HG03520 (cell line): ENCODE measurements around the gene N4BP2.

Experiments used
- ATAC-seq: cut with Tn5 transposase; IDR thresholded peaks from one replicate; pipeline ENCODE4 v1.9.1; 2021; ENCODE audit warnings: mild to moderate bottlenecking, moderate library complexity; ENCODE audit not compliant: unreplicated experiment

The N4BP2 gene

DNA sequence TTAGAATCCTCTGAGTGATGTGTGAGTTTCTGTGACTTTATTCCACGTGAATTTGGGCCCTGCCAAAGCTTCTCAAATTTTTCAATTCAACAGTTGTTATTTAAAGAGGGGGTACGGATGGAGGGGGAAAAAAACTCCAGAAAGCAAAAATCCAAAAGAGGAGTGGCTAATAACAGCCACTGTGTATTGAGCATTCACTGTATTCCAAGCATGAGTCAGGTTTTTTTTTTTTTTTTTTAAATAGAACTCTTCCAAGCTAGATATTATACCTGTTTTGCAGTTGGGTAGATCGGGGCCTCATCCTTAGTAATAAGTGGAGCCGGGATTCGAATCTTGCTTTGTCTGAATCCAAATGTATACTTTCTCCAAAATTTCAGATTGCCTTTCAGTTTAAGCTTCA lies 133.8 kb downstream of the N4BP2 start:
- no peak for ATAC-seq

DNA sequence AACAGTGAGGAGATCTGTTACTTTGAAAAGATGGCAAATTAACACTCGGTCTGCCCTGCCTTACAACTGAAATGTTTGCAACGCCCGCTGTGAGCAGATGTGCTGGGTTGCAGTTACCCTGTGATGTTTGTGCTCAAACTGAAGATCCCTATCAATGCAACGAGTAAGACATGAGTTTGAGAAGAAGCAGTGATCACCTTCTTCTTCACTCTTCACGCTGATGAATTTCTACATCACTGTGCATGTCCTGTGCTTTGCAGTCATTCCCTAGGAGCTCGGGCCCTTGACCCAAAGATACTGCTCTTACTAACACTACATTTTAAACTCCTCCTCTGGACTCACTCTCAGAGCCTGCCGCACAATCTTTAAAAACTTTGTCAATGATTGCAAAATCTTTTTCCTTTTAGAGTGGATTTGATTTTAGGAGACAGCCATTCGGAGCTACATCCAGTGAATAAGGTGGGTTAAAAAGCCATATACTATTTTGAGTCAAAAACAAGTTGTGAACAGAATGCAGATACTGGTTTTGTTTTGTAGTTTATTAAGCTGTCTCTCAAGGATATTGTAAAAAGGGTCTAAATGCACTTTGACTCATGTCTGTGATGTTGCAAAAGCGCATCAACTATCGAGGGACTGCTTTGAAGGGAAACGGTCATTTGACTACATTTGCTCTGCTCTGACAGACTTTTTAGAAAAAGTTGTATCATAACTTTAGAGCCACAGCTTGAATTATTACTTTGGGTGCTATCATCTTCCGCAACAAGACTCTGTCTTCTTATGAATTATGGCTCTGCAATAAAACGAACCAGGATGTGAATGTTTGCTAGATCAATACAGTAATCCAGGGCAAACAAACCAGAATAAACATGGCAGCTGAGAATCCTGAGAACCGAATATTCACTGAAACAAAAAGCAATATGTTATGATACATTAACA lies 134.5 kb downstream of the N4BP2 start:
- no peak for ATAC-seq

DNA sequence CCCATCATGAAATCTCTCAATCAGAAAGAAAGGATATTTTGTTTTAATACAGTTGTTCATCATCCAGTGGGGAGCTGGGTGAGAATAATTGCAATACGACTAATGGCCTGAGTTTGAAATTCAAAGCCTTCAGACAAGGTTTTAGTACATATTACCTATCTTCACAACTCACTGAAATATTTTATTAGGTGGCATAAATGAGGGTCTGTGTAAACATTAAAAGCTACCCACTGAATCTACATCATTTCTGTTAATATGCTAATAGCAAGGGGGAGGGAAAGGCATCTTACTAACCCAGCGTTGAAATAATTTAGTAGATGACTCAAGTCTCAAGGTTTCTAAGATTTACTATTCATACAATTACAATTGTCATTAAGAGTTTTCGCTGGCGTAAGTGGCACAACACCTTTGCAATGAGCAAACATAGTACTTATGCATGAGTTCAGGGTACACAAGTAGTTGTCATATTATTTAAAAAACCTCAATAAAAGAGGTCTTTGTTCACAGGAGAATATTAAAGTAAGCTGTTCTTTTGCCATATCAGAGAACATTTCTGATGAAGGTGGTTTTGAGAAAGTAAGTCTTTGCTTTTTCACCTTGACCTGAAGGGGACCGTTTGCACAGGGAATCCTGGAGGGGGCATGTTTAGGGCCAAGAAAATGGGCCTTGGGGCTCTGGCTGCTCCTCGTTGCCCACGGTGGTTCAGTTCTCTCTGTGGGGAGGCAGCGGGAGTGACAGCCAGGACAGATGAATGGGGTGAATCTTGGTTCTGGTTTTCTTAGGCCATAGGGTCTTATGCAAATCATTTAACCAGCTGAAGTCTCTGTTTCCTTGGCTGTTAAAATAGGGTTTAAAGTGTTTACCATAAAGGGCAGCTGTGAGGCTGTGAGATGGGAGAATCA lies 135.7 kb downstream of the N4BP2 start:
- ATAC-seq: peak; percentile 32

DNA sequence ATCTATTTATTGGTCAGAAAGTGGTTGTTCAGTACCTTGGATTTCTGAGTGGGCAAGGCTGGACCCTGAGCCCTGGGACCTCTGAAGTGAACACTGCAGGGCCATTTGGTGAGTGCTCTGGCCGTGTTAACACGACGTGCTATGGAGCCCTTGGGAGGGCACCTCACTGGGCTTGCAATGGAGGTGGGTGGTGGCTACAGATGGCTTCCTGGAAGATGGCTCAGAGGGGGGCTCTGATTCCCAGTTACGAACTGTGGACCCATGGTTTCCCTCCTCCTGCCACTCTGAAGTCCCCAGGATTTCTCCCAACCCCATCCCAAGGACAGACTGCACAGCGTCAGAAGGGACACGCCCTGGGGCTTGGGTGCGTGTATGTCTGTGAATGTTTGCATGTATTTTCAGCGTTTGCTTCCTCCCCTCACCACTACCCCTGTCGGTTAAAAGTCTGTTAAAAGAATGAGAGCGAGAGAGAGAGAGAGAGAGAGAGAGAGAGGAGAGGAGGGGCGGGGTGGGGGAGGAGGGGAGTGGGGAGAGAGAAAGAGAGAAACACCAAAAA lies 136.4 kb downstream of the N4BP2 start:
- ATAC-seq: peak; percentile 19

DNA sequence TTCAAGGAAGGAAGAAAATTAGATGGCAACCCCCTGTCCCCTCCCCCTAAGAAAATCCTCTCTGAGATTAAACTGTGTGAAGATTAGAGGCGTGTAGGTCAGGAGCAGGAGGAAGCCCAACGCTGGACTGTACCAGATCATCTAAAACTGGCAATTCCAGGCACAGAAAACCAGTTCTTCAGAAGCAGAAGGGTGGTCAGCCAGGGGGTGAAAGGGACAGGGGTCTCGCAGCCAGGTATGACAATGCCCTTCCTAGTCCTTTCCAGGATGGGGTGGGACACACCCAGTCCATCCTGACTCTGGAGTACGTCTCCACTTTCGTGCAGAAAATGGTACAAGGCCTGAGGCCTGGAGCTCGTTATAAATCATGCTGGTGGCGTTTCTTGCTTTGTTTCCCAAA lies 136.9 kb downstream of the N4BP2 start:
- ATAC-seq: no peak

DNA sequence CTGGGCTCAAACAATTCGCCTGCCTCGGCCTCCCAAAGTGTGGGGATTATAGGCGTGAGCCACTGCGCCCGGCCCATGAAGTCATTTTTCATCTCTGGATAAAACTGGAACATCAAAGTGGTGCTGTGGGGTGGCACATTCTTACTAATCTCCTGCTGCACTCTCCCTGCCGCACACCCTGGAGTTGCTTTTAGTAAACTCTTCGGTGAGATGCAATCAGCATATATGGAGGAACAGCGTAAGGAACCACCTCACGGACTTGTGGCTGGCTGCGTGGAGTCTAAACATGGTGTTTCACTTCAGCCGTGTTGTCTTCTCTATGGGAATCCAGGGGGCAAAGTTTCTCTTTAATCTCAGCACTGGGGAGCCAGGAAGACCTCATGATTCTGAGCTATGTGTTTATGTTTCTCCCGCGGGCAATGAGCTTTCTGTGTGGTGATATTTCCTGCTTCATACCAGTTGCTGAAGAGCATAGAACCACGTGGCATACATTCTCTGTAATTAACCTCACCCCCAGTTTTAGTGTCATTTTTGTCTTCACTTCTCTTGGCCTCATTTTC lies 138.0 kb downstream of the N4BP2 start:
- ATAC-seq: no peak

DNA sequence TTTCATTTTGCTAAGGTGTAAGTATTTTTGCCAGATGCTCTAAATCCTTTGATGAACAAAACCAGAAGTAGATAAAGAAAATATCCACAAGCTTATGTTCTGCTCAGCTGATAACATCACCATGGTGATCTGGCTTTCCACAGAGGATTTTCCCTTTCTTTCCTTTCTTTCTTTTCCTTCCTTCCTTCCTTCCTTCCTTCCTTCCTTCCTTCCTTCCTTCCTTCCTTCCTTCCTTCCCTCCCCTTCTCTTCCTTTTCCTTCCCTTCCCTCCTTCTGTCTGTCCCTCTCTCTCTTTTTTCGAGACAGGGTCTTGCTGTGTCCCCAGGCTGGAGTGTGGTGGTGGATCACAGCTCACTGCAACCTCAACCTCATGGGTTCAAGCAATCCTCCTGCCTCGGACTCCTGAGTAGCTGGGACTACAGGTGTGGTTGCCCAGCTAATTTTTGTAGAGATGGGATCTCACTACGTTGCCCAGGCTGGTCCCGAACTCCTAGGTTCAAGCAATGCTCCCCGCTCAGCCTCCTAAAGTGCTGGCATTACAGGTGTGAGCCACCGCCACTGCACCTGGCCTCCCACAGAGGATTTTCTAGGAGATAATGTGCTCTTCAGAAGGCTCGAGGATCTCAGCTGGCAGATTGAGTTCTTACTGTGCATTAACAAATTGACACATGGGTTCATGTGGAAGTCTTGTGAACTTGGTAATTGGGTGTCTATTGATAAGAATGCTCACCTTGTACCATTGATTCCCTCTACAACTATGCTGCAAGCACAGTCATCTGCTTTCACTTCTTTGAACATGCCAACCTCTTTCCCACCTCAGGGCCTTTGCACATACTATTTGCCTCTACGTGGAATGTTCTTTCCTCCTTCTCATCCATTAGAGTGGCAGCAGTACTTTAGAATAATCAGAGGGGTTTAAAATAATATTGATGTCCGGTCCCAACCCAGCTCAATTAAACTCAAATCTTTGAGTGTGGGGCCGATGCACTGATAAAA lies 138.8 kb downstream of the N4BP2 start:
- no peak for ATAC-seq

DNA sequence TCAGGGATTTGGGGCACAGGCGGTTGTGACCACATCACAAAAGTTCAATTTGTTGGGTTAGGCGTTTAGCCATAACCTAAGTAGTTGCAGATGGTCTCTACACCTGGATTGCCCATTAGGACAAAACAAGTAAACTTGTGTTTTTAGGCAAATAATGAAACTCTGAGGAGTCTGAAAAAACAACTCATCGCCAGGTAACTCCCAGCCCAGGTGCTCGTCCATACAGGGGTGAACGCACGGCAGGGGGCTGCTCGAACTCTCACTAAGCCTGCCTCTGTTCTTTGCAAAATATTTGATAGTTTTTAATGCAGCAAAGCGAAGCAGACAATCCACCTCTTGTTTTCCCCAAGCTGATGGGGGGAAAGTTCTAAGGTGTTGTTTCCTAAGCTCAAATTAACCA lies 139.6 kb downstream of the N4BP2 start:
- no peak for ATAC-seq

DNA sequence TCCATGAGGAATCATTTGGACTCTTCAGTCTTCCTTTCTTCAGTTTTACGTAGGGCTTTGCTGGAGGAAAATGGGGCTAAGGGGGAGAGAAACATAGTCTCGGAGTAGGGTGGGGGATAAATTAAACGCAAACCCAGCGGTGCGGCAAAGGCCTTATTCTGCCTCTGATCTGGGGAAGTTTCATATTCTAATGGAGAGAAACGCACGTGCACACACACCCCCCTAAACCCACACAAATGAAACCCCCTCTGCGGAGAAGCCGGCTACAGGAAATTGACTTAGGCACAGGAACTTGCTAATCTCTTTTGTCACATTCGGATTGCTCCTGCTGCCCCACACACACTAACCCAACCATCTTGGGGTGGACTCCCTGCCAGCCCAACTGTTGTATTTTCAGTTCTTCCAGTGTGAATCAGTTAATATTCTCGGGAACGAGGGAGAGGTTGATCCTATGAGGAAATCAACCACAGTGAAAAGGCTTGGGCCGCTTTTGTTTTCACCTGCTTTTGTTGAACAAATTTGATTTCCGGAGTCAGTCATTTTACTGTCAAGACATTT lies 140.2 kb downstream of the N4BP2 start, which contains the start of gene RHOH:
TSS of gene RHOH (plus strand) at position 308 of the 558 bp plus-strand sequence. CDS start 46,356 bp downstream, outside the sequence.
- ATAC-seq: no peak

DNA sequence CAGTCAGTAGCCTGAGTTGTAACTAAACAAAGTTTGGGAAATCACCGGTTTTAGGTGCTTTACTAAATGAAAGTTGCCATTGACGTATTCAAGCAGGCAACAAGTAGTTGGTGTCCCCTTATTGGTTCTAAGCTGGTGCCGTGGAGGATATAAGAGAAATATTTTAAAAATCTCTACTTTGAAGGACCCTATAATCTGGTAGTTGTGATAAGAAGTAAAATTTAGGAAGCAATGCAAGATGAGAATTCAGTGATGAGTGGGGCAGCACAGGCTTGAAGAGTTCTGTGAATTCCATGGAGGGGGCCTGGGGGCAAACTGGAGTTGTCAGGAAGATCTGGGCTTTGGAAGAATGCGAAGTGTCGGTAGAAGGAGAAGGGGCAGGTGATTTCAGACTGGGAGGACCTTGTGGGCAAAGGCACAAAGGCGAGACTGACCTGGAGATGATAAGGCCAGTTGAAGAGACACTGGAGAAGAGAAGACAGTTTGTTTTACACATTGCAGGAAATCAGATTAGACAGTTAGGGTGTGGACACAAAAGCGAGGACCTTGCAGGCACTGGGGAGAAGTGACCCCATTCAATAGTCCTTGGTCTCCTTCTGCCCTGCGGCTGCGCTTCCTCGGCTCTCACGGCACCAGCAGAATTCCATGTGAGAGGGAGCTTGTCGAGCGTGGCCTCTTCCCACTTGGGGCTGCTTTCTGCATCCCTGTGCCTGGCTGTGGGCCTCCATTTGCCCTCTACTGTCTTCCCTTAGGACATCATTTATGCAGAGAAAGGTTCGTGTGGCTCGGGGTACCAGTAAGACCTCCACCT lies 141.4 kb downstream of the N4BP2 start:
- ATAC-seq: no peak

DNA sequence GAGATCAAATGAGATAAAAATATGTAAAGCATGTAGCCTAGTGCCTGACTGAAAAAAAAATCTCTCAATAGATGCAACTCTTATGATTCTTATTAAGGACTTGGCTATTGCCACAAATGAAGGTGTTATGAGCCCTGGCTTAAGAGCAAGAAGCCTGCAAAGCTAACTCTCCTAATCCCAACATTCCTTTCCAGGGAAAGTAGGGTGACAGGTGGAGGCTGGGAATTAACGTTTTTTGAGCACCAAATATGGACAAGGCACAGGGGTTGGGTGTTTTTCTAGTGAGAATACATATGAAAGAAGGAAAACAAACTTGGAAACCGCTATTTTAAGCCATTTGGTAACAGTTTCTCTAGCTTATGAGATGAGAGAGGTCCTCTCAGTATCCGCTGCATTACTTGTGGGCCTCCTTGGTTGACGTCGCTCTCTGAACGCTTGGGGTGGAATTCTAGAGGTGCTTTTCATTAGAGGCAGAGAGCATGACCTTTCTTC lies 142.6 kb downstream of the N4BP2 start:
- no peak for ATAC-seq

DNA sequence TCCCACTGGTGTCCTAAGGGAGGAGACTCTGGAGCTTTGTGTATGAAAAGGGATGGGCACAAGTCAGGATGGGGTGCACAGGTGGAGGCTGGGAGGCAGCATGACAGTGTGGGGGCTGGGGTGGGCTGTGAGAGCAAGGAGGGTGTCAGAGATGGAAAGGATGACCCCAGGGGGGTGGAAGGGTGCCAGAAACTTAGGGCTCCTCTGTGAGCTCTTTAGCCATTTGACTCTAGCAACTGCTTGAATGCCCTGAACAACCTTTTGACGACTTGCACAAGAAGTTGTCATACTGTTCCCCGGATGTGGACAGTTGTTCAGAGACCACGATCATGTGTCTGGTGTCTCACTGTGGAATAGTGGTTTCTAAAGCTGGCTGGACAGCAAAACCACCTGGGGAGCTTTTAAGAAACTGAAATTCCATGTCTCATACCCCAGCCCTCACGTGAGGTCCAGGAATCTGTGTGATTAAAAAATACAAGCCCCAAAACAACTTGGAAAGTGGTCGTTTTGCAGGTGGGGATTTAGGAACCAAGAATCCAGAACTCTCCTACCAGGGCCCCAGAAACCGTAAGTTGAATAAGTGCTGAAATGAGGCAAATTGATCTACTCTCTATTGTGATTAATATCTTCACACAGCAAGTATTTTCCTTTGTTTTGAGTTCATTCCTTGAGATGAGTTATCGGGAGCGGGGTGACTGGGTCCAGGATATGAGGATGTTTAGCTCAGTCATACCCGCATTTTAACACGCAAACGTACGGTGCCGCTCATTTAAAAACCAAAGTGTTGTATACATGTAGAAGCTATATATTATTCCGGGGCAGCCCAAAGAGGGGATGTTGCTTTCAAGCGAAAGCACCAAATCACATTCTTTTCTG lies 143.6 kb downstream of the N4BP2 start:
- peak; percentile 53 for ATAC-seq

DNA sequence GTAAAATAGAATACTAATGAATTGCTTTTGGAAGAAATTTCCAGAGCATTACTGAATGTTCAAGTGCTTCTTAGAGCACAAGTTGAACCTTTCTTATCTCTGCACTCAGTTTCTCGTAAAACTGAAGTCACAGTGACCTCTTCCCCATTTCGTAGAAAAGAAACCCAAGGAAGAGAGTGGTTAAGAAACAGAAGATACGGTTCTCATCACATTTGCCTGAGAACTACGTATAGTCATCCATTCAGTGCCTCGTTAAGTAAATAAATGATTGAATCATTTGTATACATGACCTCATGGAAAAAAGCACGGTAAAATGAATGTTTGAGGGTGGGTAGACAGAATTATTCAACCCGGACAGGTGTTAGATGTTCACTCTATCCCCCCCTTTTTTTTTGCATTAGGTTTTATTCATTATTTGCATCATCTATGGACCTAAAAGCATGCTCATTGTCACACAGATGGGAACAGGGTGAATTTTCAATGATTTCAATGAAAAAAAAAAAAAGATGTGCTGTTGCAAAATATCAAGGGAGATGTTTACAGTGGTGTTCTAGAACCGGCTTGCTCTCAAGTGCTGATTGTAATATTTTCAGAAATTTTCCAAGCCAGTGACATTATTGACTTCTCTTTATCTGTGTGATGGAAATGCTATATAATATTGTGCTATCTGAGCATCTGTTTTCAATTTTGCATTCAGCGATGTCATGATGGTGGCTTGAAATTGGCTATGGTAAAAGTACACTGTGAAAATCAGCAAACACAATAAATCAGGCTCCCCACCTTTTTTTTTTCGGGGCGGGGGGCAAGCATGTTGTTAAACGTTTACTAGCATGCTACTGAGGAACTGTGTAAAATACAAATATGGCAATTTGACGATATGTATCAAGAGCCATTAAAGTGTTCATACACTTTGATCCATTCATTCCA lies 144.5 kb downstream of the N4BP2 start:
- no peak for ATAC-seq

DNA sequence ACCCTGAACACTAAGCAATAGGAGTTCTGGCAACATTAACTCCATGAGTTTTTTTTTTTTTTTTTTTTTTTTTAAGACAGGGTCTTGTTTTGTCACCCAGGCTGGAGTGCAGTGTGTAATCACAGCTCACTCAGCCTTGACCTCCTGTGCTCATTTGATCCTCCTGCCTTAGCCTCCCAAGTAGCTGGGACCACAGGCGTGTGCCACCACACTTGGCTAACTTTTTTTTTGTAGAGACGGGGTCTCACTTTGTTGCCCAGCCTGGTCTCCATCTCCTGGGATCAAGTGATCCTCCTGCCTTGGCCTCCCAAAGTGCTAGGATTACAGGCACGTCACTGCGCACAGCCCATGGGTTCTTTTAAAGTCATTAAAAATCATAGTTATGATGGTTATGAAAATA lies 145.2 kb downstream of the N4BP2 start:
- no peak for ATAC-seq

DNA sequence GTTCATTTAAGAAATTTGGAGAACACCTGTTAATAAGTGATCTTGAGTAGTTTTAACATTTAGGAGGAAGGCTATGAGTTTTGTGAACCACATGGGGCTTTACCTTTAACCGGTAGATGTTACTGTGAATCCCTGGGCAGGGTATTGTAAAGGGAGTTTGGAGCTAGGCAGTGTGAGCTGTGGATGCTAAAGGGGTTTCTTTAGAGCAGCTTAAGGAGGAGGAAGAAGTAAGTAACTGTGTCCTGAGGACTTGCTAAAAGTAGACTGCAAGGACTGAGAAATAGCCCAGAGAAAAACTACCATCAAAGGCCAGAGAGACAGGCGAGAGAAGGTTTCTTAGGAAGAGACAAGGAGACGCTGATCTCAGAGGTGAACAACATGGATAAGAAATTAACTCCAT lies 145.8 kb downstream of the N4BP2 start:
- ATAC-seq: no peak

DNA sequence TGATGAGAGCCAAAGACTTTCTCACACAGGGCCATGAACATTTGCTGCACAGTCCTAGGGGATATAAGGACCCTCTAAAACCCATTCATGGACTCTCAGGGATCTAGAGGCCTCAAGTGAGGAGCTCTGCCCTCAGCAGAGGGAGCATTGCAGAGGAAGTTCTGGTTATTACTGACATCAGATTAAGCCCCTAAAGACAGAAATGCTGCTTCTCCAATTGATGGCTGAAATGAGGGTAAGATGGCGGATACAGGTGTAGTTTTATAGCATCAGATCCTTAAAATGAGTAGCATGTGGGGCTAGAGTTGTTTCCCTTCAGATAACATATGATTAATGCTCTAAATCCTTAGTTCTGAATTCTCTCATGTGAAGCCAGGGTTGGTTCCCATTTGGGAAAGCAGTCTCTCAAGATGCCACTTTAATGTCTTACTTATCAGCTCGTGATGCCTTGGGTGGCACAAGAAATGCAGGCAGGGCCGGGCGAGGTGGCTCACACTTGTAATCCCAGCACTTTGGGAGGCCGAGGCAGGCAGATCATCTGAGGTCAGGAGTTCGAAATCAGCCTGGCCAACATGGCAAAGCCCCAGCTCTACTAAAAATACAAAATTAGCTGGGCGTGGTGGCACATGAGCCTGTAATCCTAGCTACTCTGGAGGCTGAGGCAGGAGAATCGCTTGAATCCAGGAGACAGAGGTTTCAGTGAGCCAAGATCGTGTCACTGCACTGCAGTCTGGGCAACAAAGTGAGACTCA lies 148.0 kb downstream of the N4BP2 start:
- ATAC-seq: no peak
